HG02885 (cell line): ENCODE data around the gene OPRPN.

ENCODE experiments used
- ATAC-seq: cut with Tn5 transposase; IDR thresholded peaks from one replicate; pipeline ENCODE4 v1.9.1; 2021; ENCODE audit warnings: mild to moderate bottlenecking; ENCODE audit not compliant: unreplicated experiment, poor library complexity

The OPRPN gene, protein sequence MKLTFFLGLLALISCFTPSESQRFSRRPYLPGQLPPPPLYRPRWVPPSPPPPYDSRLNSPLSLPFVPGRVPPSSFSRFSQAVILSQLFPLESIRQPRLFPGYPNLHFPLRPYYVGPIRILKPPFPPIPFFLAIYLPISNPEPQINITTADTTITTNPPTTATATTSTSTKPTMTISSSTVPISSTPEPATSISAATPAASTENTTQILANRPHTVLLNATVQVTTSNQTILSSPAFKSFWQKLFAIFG

DNA sequence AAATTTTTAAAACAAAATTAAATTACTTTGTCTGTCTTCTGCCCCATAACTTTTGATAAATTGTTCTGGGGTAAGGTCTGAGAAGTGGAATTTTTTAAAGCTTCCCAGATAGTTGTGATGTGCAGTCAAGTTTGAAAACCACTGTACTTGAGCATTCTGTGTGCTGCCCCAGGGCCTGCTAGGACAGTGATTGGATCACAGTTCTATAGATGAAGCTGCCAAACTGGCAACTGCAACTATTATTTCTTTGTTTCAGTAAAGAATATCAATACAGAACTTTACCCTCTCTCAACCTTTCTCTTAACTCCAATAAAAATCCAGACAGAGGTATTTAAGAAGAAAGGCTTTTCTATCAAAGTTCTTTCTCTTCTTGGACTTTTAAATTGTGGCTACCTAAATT, at the start of gene OPRPN:
OPRPN (plus strand) TSS at position 361 of the 400 bp plus-strand sequence. CDS start 1,346 bp downstream, outside the sequence.
- no peak for ATAC-seq

- ATAC-seq, result no peak
These were observed 41.6 kb upstream of the OPRPN start for GRCh38 chr4:70356185-70356584.

DNA sequence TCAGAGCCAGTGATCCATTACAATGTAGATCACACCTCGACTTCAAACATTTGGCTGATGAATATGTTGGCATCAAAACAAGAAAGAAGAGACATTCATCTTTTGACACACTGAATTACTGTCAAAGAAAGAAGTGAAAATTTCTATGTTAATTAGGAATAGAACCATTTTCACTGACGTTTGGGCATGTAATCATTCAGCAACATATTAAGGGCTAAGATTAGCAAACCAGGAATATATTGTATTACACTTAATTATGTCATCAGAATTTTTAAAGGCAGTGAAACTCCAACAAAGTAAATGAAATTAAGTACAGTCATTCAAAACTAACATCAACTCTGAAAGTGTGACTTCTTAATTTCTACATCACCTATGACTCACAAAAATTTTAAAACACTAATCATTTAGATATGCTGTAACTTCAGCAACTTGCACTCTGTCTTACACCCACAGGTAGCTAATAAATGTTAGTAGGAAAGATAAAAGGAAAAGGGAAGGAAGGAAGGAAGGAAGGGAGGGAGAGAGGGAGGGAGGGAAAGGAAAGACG, 38.6 kb upstream of the OPRPN start:
- ATAC-seq, result no peak

- no peak for ATAC-seq
These were observed 37.3 kb upstream of the OPRPN start, which contains the start of gene SMR3A for GRCh38 chr4:70360460-70360859. Gene SMR3A (plus strand): TSS chr4:70360760. CDS start chr4:70362116, 1,356 bp downstream.

- ATAC-seq, result peak; percentile 65
These were observed 33.7 kb upstream of the OPRPN start for GRCh38 chr4:70364002-70364401.

GRCh38 chr4:70365479-70365878, 32.3 kb upstream of the OPRPN start:
- ATAC-seq, result no peak

DNA sequence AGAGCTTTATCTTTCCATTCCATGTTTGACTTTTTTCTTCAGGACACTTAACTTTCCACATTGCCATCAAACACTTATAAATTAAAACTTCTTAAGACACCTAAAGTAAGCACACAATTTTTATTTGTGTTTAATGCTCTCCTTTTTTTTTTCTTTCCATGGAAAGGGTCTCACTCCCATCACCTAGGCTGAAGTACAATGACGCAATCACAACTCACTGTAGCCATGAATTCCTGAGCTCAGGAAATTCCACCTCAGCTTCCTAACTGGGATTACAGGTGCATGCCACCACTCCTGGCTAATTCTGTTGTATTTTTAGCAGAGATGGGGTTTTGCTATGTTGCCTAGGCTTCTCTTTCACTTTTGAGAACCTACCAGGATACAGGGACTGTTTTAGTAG, 29.9 kb upstream of the OPRPN start:
- ATAC-seq, result no peak

- ATAC-seq, result no peak
These were observed 25.8 kb upstream of the OPRPN start for GRCh38 chr4:70371987-70372386.

GRCh38 chr4:70372760-70373159, 25.0 kb upstream of the OPRPN start:
- ATAC-seq, result no peak

GRCh38 chr4:70380578-70380977, 17.2 kb upstream of the OPRPN start:
- ATAC-seq, result no peak

DNA sequence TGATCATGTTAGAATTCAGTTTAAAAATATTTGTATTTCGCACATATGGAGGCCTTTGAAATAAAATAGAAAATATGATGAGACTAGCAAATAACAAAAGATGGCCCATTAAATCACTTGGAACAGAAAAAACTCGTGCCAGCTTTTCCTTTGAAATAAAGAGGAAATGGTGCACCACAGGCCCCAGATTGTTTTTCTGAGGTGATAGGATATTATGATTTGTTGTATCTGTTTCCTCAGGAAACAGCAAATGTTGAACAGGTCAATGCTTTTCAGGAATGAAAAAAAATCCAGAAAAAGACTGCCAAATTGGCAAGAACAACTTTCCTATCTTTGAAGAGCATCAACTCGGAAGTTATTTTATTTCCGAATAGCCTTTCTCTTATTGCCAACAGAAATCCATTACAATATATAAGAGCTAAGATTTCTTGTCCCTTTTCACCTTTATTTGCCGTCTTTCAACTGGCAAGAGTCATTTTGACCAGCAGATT, 15.0 kb upstream of the OPRPN start, which contains the start of gene SMR3B:
SMR3B (plus strand) TSS at position 441 of the 491 bp plus-strand sequence. CDS start 1,380 bp downstream, outside the sequence.
- ATAC-seq, result no peak

- ATAC-seq, result peak; percentile 68
These were observed 5.5 kb upstream of the OPRPN start for GRCh38 chr4:70392057-70392776.

- ATAC-seq, result no peak
These were observed 1.6 kb downstream of the OPRPN start for GRCh38 chr4:70399319-70399718.

DNA sequence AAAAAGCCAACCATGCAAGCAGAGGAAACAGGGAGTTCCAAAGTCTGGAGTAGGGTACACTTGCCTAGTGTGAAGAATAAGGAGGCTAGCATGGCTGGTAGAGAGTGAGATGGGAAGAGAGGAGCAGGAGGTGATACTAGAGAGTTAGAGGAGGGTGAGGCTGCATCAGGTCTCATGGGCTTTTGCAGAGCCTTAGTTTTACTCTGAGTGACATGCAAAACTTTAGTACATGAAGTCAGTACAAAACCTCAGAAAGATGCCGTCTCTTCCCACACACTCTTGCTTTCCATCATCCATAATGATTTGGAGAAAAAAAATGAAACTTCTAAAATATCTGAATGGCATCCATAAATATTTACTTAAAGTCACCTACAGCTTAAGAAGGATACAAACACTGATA, 5.0 kb downstream of the OPRPN start:
- ATAC-seq, result peak; percentile 83

DNA sequence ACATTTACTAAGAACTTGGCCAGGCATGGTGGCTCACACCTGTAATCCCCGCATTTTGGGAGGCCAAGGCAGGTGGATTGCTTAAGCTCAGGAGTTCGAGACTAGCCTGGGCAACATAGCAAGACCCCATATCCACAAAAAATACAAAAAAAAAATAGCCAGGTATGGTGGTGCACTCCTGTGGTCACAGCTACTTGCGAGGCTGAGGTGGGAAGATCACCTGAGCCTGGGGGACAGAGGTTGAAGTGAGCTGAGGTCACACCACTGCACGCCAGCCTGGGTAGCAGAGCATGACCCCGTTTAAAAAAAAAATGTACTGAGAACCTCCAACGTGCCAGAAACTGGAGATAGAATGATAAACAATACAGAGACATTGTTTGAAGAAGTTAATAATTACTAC, 8.0 kb downstream of the OPRPN start:
- peak; percentile 34 for ATAC-seq

GRCh38 chr4:70425306-70425705, 27.6 kb downstream of the OPRPN start:
- ATAC-seq, result no peak

- ATAC-seq, result peak; percentile 50
These were observed 29.0 kb downstream of the OPRPN start for GRCh38 chr4:70426789-70427188.

GRCh38 chr4:70437197-70437596, 39.5 kb downstream of the OPRPN start:
- no peak for ATAC-seq

DNA sequence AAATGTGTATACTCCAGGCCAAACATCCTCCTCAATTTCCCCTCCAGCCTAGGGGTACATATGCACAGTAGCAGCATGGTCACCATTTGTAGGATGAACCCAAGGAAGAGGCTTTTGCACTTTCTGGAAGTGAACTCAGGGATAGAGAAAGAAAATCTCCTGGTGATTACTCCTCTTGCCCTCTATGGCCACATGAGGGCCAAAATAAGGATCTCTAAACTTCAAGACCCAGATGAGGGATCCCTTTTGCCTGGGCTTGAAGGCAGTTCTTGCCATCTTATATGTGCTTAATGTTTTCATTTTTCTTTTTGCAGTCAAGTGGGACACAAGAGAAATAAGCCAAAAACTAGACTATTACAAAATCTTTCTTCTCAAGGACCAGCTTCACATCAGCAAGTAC, 44.7 kb downstream of the OPRPN start:
- ATAC-seq, result no peak

DNA sequence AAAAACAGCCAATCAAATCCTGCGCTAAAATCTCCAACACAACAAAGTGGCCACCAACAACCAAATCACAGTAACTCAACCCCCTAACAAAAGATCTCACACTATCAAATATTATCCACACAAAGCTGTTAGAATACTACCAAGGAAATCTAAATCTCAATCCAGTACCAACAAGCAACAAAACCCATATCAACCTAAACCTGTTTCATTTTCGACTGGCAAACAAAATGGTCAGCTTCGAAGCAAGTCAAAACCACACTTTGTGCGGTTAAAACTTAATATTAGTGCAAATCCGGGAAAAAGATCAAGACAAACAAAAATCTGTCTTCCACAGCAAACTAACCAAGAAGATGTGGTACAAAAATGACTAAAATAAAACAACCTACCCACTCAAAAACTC, 45.6 kb downstream of the OPRPN start:
- no peak for ATAC-seq

DNA sequence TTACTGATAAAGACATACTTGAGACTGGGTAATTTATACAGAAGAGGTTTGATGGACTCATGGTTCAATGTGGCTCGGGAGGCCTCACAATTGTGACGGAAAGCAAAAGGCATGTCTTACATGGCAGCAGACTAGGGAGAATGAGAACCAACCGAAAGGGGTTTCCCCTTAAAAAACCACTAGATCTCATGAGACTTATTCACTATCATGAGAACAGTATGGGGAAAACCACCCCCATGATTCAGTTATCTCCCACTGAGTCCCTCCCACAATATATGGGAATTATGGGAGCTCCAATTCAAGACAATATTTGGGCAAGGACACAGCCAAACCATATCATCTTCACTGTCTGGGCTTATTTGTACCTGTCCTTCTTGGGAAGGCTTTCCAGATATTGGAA, 51.5 kb downstream of the OPRPN start:
- ATAC-seq, result peak; percentile 77
